SU-DHL-6 (cell line): ENCODE measurements around the gene SETD4.

Experiments used
- H2AFZ ChIP-seq: fragments of 200-600 bp; sonication (generic); 2 replicates; pipeline ENCODE4 v1.6.1; 2014; ENCODE audit warnings: low read depth, mild to moderate bottlenecking, moderate library complexity, mixed read lengths, antibody characterized with exemption, low read length; ENCODE audit not compliant: severe bottlenecking
- H3F3A ChIP-seq: fragments of 200-600 bp; shearing (Covaris generic); 2 replicates; pipeline ENCODE4 v1.6.0; 2016; ENCODE audit warnings: antibody characterized with exemption, mild to moderate bottlenecking; ENCODE audit not compliant: insufficient read depth
- H3K27ac ChIP-seq: fragments of 200-600 bp; sonication (generic); 2 replicates; pipeline ENCODE4 v1.5.1; 2016; ENCODE audit warnings: low read depth, mild to moderate bottlenecking, low read length, moderate library complexity, mixed read lengths
- H3K27me3 ChIP-seq: fragments of 200-600 bp; sonication (generic), shearing (Covaris generic); 2 replicates; pipeline ENCODE4 v1.6.0; 2014; ENCODE audit warnings: mild to moderate bottlenecking, low read length
- H3K36me3 ChIP-seq: fragments of 200-600 bp; sonication (generic); 2 replicates; pipeline ENCODE4 v1.6.1; 2014; ENCODE audit warnings: mild to moderate bottlenecking, low read length, mixed read lengths
- H3K4me2 ChIP-seq: fragments of 300-600, 200-600 bp; shearing (Covaris generic), sonication (generic); 2 replicates; pipeline ENCODE4 v1.6.0; 2014; ENCODE audit warnings: low read length, low read depth, mild to moderate bottlenecking; ENCODE audit not compliant: poor library complexity, severe bottlenecking
- H3K4me3 ChIP-seq: fragments of 200-600 bp; sonication (generic); 2 replicates; pipeline ENCODE4 v1.5.1; 2014; ENCODE audit warnings: antibody characterized with exemption, low read length, mild to moderate bottlenecking, mixed read lengths; ENCODE audit not compliant: insufficient read depth, poor library complexity, severe bottlenecking
- H3K79me2 ChIP-seq: fragments of 200-600 bp; sonication (generic); 2 replicates; pipeline ENCODE4 v1.6.1; 2014; ENCODE audit warnings: mild to moderate bottlenecking, low read length, moderate library complexity; ENCODE audit not compliant: insufficient read depth
- H3K9ac ChIP-seq: fragments of 200-600 bp; sonication (generic); 2 replicates; pipeline ENCODE4 v1.7.0; 2014; ENCODE audit warnings: mild to moderate bottlenecking, low read length
- H3K9me2 ChIP-seq: fragments of 200-600 bp; sonication (generic); replicated peaks from 2 replicates; pipeline ENCODE4 v1.6.1; 2014; ENCODE audit warnings: low read length; ENCODE audit not compliant: insufficient read depth
- H3K9me3 ChIP-seq: fragments of 200-600 bp; sonication (generic); 2 replicates; pipeline ENCODE4 v1.6.1; 2014; ENCODE audit warnings: low read length, mixed read lengths; ENCODE audit not compliant: insufficient read depth
- H4K20me1 ChIP-seq: fragments of 200-600 bp; sonication (generic); 2 replicates; pipeline ENCODE4 v1.6.1; 2014; ENCODE audit warnings: low read depth, mild to moderate bottlenecking, antibody characterized with exemption, low read length, moderate library complexity, mixed read lengths
- CTCF ChIP-seq: fragments of 200-600 bp; sonication (generic); IDR thresholded peaks from one replicate; pipeline ENCODE4 v1.5.1; 2017; ENCODE audit warnings: antibody characterized with exemption, mild to moderate bottlenecking, low read length, moderate library complexity; ENCODE audit not compliant: insufficient read depth, poor library complexity, severe bottlenecking
- EZH2phosphoT487 ChIP-seq: fragments of 200-600 bp; sonication (generic), shearing (Covaris generic); conservative IDR thresholded peaks from 2 replicates; pipeline ENCODE4 v1.6.1; 2018; ENCODE audit warnings: mild to moderate bottlenecking, antibody characterized with exemption, low read length, moderate library complexity, mixed read lengths

Gene SETD4

GRCh38 chr21:36060159-36060921 lies at the start of gene SETD4:
SETD4 (minus strand) TSS chr21:36060526; CDS start chr21:36058888, 1,638 bp downstream.
- peaks cover 5% of the 10 kb centered on the region; the same call in 1 of the 2 replicates for H3K79me2 ChIP-seq
- H3K4me3 ChIP-seq: peak within 1 kb of the TSS; percentile 88
- H4K20me1 ChIP-seq: no peaks in the 10 kb centered on the region
- H3K36me3 ChIP-seq: peaks cover 11% of the 10 kb centered on the region; the same call in 1 of the 2 replicates
- no peak for TF ChIP-seq CTCF
- no peak for TF ChIP-seq EZH2phosphoT487
- H3K27ac ChIP-seq: peak within 1 kb of the TSS; percentile 88
- H3K4me2 ChIP-seq: peak within 1 kb of the TSS; percentile 86
- no peaks in the 10 kb centered on the region for H3K9me3 ChIP-seq
- no peaks in the 10 kb centered on the region for H3K9me2 ChIP-seq
- no peaks in the 10 kb centered on the region for H3F3A ChIP-seq
- H3K9ac ChIP-seq: peak within 1 kb of the TSS; percentile 75
- peak within 1 kb of the TSS; percentile 88 for H2AFZ ChIP-seq
- no peaks in the 10 kb centered on the region for H3K27me3 ChIP-seq

- TF ChIP-seq CTCF (no peak), EZH2phosphoT487 (no peak)
- Histone ChIP-seq H3K36me3 (no peaks in the 10 kb centered on the region), H3K9ac (no peak overlapping the region), H3K4me3 (no peak overlapping the region), H3K4me2 (no peak overlapping the region), H2AFZ (no peak overlapping the region), H3K27me3 (no peaks in the 10 kb centered on the region), H3K27ac (no peak overlapping the region), H3K9me3 (no peaks in the 10 kb centered on the region), H4K20me1 (no peaks in the 10 kb centered on the region), H3K79me2 (no peaks in the 10 kb centered on the region), H3F3A (no peaks in the 10 kb centered on the region), H3K9me2 (no peaks in the 10 kb centered on the region)
These were observed 49.5 kb upstream of the SETD4 start for GRCh38 chr21:36109868-36110267.

- Histone ChIP-seq H3K9ac (no peak overlapping the region), H3K4me2 (no peak overlapping the region), H3K79me2 (no peaks in the 10 kb centered on the region), H3F3A (no peaks in the 10 kb centered on the region), H2AFZ (no peak overlapping the region), H3K27me3 (no peaks in the 10 kb centered on the region), H4K20me1 (no peaks in the 10 kb centered on the region), H3K9me3 (no peaks in the 10 kb centered on the region), H3K9me2 (no peaks in the 10 kb centered on the region), H3K4me3 (no peak overlapping the region), H3K27ac (no peak overlapping the region), H3K36me3 (no peaks in the 10 kb centered on the region)
- TF ChIP-seq CTCF (no peak), EZH2phosphoT487 (no peak)
These were observed 45.1 kb upstream of the SETD4 start for GRCh38 chr21:36105327-36105842.
